Inferior parietal cortex (tissue), 1 donor: ENCODE results near the gene LILRB3.
"Not testable (repeated sequence)": the region's sequence is repeated elsewhere in the genome, so short reads cannot be mapped to it uniquely, and the experiment has no call there.

Source experiments
- DNase-seq: peaks from one replicate; pipeline ENCODE4 v3.0.0-alpha.2; 2016; ENCODE audit errors: extremely low spot score

LILRB3 gene

GRCh38 chr19:54209811-54210494 is 12.9 kb downstream of the LILRB3 start:
- peak; percentile 91 for DNase-seq

- peak; percentile 38 for DNase-seq
These were observed 13.6 kb downstream of the LILRB3 start for GRCh38 chr19:54209058-54209810.

- DNase-seq, result no peak
These were observed 14.1 kb downstream of the LILRB3 start for GRCh38 chr19:54208784-54209057.

- peak; percentile 66 for DNase-seq
These were observed 14.6 kb downstream of the LILRB3 start for GRCh38 chr19:54207983-54208783.

- DNase-seq, result no peak
These were observed 15.2 kb downstream of the LILRB3 start for GRCh38 chr19:54207676-54207982.

- DNase-seq, result not testable (repeated sequence)
These were observed 15.6 kb downstream of the LILRB3 start for GRCh38 chr19:54207193-54207592.

GRCh38 chr19:54206831-54207177 is 16.0 kb downstream of the LILRB3 start:
- no peak for DNase-seq

GRCh38 chr19:54206030-54206830 is 16.6 kb downstream of the LILRB3 start:
- DNase-seq, result no peak

- no peak for DNase-seq
These were observed 17.9 kb downstream of the LILRB3 start for GRCh38 chr19:54204767-54205468.

GRCh38 chr19:54203151-54203611 is 19.6 kb downstream of the LILRB3 start:
- no peak for DNase-seq

GRCh38 chr19:54201980-54202379 is 20.8 kb downstream of the LILRB3 start:
- no peak for DNase-seq

GRCh38 chr19:54201172-54201701 is 21.6 kb downstream of the LILRB3 start:
- no peak for DNase-seq

GRCh38 chr19:54199401-54199800 is 23.4 kb downstream of the LILRB3 start:
- DNase-seq, result no peak

- no peak for DNase-seq
These were observed 25.7 kb downstream of the LILRB3 start for GRCh38 chr19:54197121-54197520.

- no peak for DNase-seq
These were observed 26.3 kb downstream of the LILRB3 start for GRCh38 chr19:54196536-54196935.

- DNase-seq, result not testable (repeated sequence)
These were observed 28.3 kb downstream of the LILRB3 start for GRCh38 chr19:54194463-54194862.

- no peak for DNase-seq
These were observed 29.8 kb downstream of the LILRB3 start for GRCh38 chr19:54193011-54193410.

GRCh38 chr19:54191811-54192453 is 30.9 kb downstream of the LILRB3 start:
- DNase-seq, result no peak

- peak; percentile 72 for DNase-seq
These were observed 31.6 kb downstream of the LILRB3 start, which contains the start of gene TSEN34 for GRCh38 chr19:54191011-54191810. Gene TSEN34 (plus strand): TSS chr19:54191308. CDS start chr19:54191365, 57 bp downstream.
